Measurements from ENCODE around the gene WDFY1. TPM values are rescaled to one million over a fixed set of nuclear protein-coding genes. Genes with fewer than 3 reads are reported as not detected.

The WDFY1 gene
- total RNA-seq, 1 experiment from 2014 or later, result 88.7 TPM

- no peaks in the 10 kb centered on the region for H3K27me3 ChIP-seq (replicated peaks; ENCODE audit: insufficient read depth, low read depth, low read length, poor library complexity)
- no peaks in the 10 kb centered on the region for H3K9me3 ChIP-seq (ENCODE audit: low read depth, low read length, poor library complexity, severe bottlenecking)
- TF ChIP-seq EZH2 (IDR thresholded peaks at IDR 0.05; ENCODE audit: borderline replicate concordance, low read depth, low read length, poor library complexity, severe bottlenecking), result no peak
- TF ChIP-seq, protein P1, sequence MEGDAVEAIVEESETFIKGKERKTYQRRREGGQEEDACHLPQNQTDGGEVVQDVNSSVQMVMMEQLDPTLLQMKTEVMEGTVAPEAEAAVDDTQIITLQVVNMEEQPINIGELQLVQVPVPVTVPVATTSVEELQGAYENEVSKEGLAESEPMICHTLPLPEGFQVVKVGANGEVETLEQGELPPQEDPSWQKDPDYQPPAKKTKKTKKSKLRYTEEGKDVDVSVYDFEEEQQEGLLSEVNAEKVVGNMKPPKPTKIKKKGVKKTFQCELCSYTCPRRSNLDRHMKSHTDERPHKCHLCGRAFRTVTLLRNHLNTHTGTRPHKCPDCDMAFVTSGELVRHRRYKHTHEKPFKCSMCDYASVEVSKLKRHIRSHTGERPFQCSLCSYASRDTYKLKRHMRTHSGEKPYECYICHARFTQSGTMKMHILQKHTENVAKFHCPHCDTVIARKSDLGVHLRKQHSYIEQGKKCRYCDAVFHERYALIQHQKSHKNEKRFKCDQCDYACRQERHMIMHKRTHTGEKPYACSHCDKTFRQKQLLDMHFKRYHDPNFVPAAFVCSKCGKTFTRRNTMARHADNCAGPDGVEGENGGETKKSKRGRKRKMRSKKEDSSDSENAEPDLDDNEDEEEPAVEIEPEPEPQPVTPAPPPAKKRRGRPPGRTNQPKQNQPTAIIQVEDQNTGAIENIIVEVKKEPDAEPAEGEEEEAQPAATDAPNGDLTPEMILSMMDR (conservative IDR thresholded peaks at IDR 0.05; ENCODE audit: low read depth, low read length), result no peak
- H3K4me3 ChIP-seq (ENCODE audit: low read depth, low read length, poor library complexity, severe bottlenecking), result no peak overlapping the region
- POLR2A ChIA-PET (ENCODE audit: low non-redundant PET), result no interaction called here
- peaks cover 18% of the 10 kb centered on the region for H3K36me3 ChIP-seq (ENCODE audit: insufficient read depth, low read length, poor library complexity, severe bottlenecking)
- no peaks in the 10 kb centered on the region for H3K4me1 ChIP-seq (ENCODE audit: insufficient read depth, low read length, poor library complexity, severe bottlenecking)
- H3K27ac ChIP-seq (ENCODE audit: low read depth, low read length, poor library complexity, severe bottlenecking), result no peak overlapping the region
- intact Hi-C loops (cut with micrococcal nuclease; ENCODE audit: unreplicated experiment), result no loop called here
- BruUV-seq (replicated peaks), result no TSS peak
- no peak for DNase-seq (ENCODE audit: low spot score)
- CTCF ChIA-PET, result no interaction called here
Measured at GRCh38 chr2:223918671-223919134, 26.4 kb downstream of the WDFY1 start.

- no peaks in the 10 kb centered on the region for H3K27me3 ChIP-seq (replicated peaks; ENCODE audit: insufficient read depth, low read depth, low read length, poor library complexity)
- no peaks in the 10 kb centered on the region for H3K4me1 ChIP-seq (ENCODE audit: insufficient read depth, low read length, poor library complexity, severe bottlenecking)
- no peak overlapping the region for H3K27ac ChIP-seq (ENCODE audit: low read depth, low read length, poor library complexity, severe bottlenecking)
- CTCF ChIA-PET, result no interaction called here
- POLR2A ChIA-PET (ENCODE audit: low non-redundant PET), result no interaction called here
- H3K9me3 ChIP-seq (ENCODE audit: low read depth, low read length, poor library complexity, severe bottlenecking), result no peaks in the 10 kb centered on the region
- H3K36me3 ChIP-seq (ENCODE audit: insufficient read depth, low read length, poor library complexity, severe bottlenecking), result peaks cover 23% of the 10 kb centered on the region
- no peak for TF ChIP-seq EZH2 (IDR thresholded peaks at IDR 0.05; ENCODE audit: borderline replicate concordance, low read depth, low read length, poor library complexity, severe bottlenecking)
- TF ChIP-seq, protein P1 (conservative IDR thresholded peaks at IDR 0.05; ENCODE audit: low read depth, low read length), result no peak
- no peak overlapping the region for H3K4me3 ChIP-seq (ENCODE audit: low read depth, low read length, poor library complexity, severe bottlenecking)
- DNase-seq (ENCODE audit: low spot score), result no peak
- intact Hi-C loops (cut with micrococcal nuclease; ENCODE audit: unreplicated experiment), result no loop called here
- no TSS peak for BruUV-seq (replicated peaks)
Measured at GRCh38 chr2:223916181-223916920, 28.8 kb downstream of the WDFY1 start.

DNA sequence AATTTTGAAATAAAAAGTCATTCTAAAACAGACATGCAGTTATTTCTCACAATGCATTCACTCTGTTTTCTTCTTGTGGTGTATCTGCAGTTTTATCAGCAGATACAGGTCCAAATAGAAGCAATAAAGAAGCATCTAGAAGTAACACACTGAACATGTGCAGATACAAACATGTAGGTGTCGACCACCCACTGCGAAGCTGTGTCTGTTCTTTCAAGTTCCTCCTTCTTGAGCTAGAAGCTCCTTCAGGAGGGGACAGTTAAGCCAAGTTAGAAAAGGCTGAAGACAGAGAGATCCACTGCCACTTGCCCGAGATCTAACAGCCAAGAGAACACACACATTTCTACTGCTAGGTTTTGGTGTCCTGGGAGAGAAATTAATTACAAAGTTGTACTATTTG, 30.1 kb downstream of the WDFY1 start:
- POLR2A ChIA-PET (ENCODE audit: low non-redundant PET), result no interaction called here
- no TSS peak for BruUV-seq (replicated peaks)
- CTCF ChIA-PET, result no interaction called here

More for the DNA sequence above, 30.1 kb downstream of the WDFY1 start:
- Histone ChIP-seq H3K4me3 (ENCODE audit: low read depth, low read length, poor library complexity, severe bottlenecking) (no peak overlapping the region), H3K27me3 (replicated peaks; ENCODE audit: insufficient read depth, low read depth, low read length, poor library complexity) (no peaks in the 10 kb centered on the region), H3K27ac (ENCODE audit: low read depth, low read length, poor library complexity, severe bottlenecking) (no peak overlapping the region), H3K9me3 (ENCODE audit: low read depth, low read length, poor library complexity, severe bottlenecking) (no peaks in the 10 kb centered on the region), H3K4me1 (ENCODE audit: insufficient read depth, low read length, poor library complexity, severe bottlenecking) (no peaks in the 10 kb centered on the region), H3K36me3 (ENCODE audit: insufficient read depth, low read length, poor library complexity, severe bottlenecking) (peaks cover 23% of the 10 kb centered on the region)
- intact Hi-C loops (cut with micrococcal nuclease; ENCODE audit: unreplicated experiment), result no loop called here
- no peak for DNase-seq (ENCODE audit: low spot score)
- TF ChIP-seq, protein P1 (conservative IDR thresholded peaks at IDR 0.05; ENCODE audit: low read depth, low read length), result no peak

Measured in A673 (cell line).